T-helper 1 cell treated with Interleukin-12 subunit alpha and Interleukin-12 subunit beta and Interleukin-4 antibody, amounts not matched to agents 30 ng/mL and 1 ng/mL, for 36 hours (primary cell): ENCODE data around the gene USP48. TPM values are rescaled to one million over a fixed set of nuclear protein-coding genes. Genes with fewer than 3 reads are reported as not detected.

Source experiments
- intact Hi-C: fragments of 100-400 bp; cut with micrococcal nuclease; formaldehyde crosslinking; loops from one replicate; pipeline ENCODE4 v1.15.1; 2024
- total RNA-seq: library from RNA; stranded (reverse); gene quantifications from 2 replicates; pipeline ENCODE4 v1.2.3, GENCODE V29; 2022

The USP48 gene
- total RNA-seq, 1 donor from 2014 or later, result 81.6 TPM

DNA sequence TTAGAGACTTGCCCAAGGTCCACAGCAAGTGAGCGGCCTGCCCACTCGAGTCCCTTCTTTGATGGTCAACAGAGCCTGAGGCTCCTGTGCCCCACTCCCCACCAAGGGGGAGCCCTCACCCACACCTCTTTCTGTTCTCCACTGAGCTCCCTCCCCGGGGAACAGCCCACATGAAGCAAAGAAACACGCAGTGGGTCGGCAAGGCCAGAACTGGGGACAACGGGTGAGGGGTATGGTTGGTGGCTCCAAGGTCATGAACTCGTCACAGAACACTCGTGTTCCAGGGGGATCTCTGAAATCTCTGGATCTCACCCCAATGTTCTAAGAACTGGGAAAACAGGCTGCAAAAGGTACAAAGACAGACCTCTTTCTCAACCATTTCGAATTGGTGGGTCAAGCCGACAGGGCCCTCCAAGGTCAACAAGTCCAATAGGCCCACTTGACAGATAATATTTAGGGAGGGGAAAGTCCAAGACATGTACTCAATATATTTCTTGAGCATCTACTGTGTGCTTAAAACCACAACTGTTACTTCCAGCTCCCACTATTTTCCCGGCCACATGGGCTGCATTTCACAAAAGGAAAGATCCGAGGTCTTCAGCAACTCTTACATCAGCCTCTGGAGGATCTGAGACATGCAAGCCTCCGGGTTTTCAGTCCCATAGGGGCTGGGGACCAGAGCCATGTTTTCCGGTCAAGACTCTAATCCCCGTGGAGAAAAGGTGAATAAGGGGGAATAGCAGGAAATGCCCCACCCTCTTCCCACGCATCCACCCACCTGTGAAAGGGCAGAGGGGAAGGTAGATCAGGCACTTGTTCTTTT, 112.7 kb downstream of the USP48 start:
- intact Hi-C loops, result no loop called here

DNA sequence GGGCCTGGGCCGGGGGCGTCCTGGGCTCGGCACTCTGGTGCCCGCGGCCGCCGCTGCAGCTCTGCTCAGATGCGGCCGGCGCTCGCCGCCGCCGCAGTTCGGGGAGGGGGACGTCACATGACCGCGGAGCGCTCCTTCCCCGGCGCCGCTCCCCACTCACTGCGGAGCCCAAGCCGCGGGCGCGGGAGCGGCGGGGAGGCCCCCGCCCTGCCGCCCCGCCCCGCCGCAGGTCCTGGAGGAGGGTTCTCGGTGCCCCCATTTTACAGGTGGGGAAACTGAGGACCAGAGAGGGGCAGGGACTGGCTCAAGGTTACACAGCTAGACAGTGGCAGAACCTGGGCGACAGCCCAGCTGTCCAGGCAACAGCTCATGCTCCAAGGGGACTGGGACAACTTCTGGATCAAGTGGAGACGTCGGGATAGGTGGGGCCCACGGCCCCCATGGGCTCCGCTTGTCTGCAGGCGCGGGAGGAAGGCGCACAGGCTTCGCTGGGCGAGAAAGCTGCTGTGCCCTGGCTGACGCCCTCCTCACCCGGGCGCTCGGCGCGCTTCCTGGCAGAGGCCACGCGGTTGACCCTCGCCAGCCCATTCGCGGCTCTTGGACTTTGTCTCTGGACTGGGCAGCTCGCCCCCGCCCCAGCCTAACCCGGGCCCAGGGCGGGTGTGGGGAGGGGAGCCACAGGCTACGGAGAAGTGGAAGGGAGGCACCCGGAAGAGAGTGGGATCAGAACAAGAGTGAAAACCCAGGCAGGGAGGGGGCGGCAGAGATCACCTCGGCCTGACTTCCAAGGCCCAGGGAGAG, 113.5 kb downstream of the USP48 start, which contains the start of gene RAP1GAP:
RAP1GAP (minus strand) TSS at position 100 of the 801 bp plus-strand sequence. CDS start 49,325 bp downstream, outside the sequence.
- intact Hi-C loops, result no loop called here

- intact Hi-C loops, result no loop called here
These were observed 114.0 kb downstream of the USP48 start for GRCh38 chr1:21668951-21669257.

DNA sequence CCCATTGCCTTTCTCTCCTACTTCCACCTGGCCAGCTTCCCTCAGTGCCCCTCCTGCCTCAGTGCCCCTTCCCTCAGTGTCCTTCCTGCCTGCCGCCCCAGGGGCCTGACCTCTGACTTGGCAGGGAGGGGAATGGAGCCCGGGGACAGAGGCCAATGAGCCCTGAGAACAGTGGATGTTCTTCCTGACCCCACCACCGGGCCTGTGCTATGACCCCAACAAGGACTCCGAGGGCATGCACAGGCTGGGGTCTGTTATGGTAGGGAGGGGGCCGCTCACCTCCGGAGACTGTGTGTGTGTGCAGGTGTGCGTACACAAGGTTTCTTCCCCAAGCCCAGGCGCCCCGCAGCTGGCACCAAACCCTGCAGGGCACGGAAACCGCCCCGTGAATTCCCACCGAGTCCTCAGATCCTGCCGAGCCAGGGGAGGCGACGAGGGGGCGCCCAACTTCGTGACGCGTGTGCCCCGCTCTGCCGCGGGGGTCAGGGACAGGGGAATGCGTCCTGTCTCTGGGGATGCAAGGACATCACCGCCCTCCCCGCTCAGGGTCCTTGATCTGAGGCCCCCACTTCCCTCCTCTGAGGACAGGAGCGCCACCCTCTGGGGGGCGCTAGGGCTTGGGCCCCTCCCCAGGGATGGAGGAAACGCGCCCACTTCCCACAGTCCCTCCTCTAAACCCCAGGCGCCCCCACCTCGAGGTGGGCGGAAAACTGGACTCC, 114.6 kb downstream of the USP48 start:
- intact Hi-C loops, result no loop called here

GRCh38 chr1:21667348-21668231, 115.4 kb downstream of the USP48 start:
- intact Hi-C loops, result no loop called here

- intact Hi-C loops, result no loop called here
These were observed 116.2 kb downstream of the USP48 start for GRCh38 chr1:21666576-21667320.

DNA sequence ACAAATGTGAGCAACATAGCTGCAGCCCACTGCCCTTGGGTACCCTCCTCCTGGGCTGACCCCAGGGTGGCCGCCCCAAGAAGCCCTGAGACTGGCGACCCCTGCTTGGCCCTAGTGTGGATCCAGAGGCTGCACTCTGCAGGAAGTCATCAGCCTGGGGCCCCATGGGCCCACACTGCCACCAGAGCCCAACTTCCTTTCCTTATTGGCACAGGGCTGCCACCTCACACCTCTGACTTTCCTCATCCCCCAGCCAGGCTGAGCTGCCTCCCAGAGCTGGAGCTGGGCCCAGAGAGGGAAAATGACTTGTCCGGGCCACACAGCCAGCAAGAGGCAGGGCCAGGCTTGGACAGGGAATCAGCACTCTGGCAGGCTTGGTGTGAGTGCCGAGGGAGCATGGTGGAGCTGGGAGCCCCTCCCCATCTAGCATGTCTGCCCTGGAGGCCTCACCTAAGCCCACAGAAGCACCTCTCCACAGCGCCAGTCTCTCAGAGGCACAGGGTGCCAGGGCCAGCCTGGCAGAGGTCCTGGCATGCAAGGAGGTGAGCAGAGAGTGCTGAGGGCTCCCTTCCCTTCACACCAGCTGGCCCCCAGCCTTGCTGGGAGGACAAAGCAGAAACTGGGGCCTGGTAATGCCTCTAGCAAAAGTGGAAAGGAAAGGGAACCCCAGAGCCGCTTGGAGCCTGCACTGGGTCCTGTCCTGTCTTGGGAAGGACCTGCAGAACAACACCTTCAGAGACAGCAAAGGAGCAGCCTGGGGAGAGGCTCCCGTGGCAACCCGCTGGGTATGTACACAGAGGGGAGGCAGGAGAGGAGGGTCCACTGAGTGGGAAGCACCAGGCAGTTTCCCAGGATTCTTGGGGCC, 117.0 kb downstream of the USP48 start:
- intact Hi-C loops, result no loop called here

- intact Hi-C loops, result no loop called here
These were observed 118.0 kb downstream of the USP48 start for GRCh38 chr1:21664806-21665588.

DNA sequence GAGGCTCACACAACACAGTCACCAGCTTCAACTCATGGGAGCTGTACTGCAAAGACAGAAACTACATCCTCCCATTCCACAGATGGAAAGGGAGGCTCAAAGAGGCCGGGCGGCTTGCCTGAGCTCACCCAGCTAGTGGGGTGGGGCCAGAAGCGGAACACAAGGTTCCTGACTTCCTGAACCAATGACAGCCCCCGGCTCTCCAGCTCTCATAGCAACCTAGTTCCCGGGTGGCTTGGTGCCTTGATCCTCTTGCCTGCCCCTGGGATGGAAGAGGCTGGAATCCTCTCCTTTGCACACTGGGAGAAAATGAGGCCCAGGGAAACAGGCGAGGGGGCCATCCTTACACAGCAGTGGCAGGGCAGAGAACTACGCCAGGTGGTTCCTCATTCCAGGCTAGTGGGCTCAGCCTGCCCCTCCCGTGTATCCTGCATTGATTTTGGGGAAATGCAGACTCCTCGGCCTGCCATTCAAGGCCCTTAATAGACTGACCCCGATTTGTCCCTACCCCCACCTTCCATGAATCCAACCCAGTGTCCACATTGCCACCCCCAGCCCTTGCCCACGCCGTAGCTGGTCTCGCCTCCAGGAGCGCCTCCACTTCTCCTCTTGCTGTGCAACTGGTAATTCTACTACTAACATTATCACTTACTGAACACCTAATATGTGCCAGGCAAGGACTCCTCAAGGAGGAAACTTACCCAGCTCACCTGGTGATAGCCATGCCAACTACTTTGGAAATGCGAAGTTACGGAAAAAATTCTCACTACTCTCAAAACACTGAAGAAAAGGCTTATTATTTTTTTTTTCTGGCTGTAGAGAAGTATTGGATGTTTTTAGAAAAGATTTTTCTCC, 118.8 kb downstream of the USP48 start:
- intact Hi-C loops, result no loop called here

GRCh38 chr1:21663248-21663950, 119.5 kb downstream of the USP48 start:
- intact Hi-C loops, result no loop called here

- intact Hi-C loops, result no loop called here
These were observed 120.3 kb downstream of the USP48 start for GRCh38 chr1:21662426-21663247.

GRCh38 chr1:21661886-21662285, 121.1 kb downstream of the USP48 start:
- intact Hi-C loops, result no loop called here

DNA sequence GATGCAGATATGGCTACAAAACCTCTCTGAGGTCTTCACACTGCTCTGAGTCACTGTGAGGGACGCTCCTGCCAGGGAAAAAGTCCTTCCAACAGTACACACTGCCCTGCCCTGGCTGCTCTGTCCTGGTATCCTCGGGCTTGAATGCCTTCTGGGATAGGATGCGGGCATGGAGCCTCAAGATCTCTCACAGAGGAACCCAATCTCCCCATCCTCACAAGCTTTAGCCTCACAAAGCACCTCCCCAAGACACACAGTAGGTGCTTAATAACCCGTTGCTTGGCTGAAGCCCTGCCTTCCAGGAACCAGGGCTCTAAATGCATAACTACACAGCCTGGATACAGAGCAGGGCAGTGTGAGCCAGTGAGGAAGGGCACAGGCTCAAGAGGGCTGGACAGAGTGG, 123.0 kb downstream of the USP48 start:
- intact Hi-C loops, result loop anchor here (1.0 to 5.0 kb wide), 7 partner anchors 9 to 428 kb away; partner anchors contain the start of genes ALPL and USP48

DNA sequence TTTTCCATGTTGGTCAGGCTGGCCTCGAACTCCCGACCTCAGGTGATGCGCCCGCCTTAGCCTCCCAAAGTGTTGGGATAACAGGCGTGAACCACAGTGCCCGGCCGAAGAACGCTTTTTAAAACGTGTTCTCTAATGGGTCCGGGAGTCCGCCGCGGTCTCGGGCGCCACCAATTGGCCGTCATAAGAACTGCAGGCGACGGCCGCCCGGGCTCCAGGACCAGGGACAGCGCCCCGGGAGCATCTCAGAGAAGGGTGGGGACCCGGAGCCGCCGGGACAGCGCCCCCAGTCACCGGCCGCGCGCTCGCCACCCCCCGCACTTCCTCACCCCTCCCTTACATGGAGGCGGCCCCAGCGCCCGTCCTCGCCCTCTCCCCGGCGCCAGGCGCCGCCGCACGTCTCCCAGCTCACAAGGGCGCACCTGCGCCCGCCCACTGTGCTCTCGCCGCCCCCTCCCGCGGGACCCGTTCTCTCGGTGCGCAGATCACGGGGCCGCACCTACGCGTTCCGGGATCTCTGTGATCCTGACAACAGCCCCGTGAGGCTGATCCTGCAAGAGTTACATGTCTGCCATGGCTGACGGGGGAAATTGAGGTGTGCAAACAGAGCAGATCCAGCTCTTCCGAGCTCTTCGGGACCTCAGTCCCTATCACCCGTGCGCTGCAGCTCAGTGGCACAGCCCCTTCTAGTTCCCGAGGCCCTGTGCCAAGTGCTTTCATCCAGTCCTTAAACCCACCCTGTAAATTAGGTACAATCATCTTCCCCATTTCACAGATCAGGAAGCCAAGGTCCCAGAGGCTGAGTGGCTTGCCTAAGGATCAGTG, 123.6 kb downstream of the USP48 start:
- intact Hi-C loops, result loop anchor here (1.0 to 5.0 kb wide), 7 partner anchors 8 to 427 kb away; partner anchors contain the start of genes ALPL and USP48
